ENCODE results near the gene SULT1A1. TPM values are rescaled to one million over a fixed set of nuclear protein-coding genes. Genes with fewer than 3 reads are reported as not detected.
A peak's percentile ranks its signal among the peaks of the same experiment; 100 is the strongest.

The SULT1A1 gene
- total and polyA plus RNA-seq, 2 of the 13 experiments (the other 11 are each of a cell fraction or from before 2014, with no cell fraction given), result 114 to 147 TPM

GRCh38 chr16:28609631-28610594 is at the start of gene SULT1A1 (continued):
- peak; percentile 89 for TF ChIP-seq ZNF607 (CRISPR knock-in tag; IDR thresholded peaks at IDR 0.05; ENCODE audit: borderline replicate concordance)
- no peak for TF ChIP-seq HIVEP1 (CRISPR knock-in tag; IDR thresholded peaks at IDR 0.05)
- peak; percentile 90; the same call in 1 of the 2 replicates for TF ChIP-seq ZNF337 (CRISPR knock-in tag; IDR thresholded peaks at IDR 0.05; ENCODE audit: borderline replicate concordance, low read depth)
- TF ChIP-seq KDM5A (IDR thresholded peaks at IDR 0.05; ENCODE audit: borderline replicate concordance, low read length), result no peak
- TF ChIP-seq ZNF784 (CRISPR knock-in tag; IDR thresholded peaks at IDR 0.05; ENCODE audit: borderline replicate concordance), result peak; percentile 92
- TF ChIP-seq NR2F6 (IDR thresholded peaks at IDR 0.05), result peak; percentile 62
- peak; percentile 73 for TF ChIP-seq NR2F6 (CRISPR knock-in tag; IDR thresholded peaks at IDR 0.05)
- no peak for TF ChIP-seq ZNF530 (CRISPR knock-in tag; IDR thresholded peaks at IDR 0.05; ENCODE audit: low read depth)
- TF ChIP-seq GFI1 (CRISPR knock-in tag; IDR thresholded peaks at IDR 0.05; ENCODE audit: borderline replicate concordance), result peak; percentile 63; the same call in 1 of the 2 replicates
- no peak for TF ChIP-seq HNRNPK (IDR thresholded peaks at IDR 0.05; ENCODE audit: low read depth, low read length, poor library complexity, severe bottlenecking)
- no peak for TF ChIP-seq ZNF841 (CRISPR knock-in tag; IDR thresholded peaks at IDR 0.05; ENCODE audit: borderline replicate concordance)
- TF ChIP-seq PAF1 (CRISPR knock-in tag; IDR thresholded peaks at IDR 0.05), result no peak
- TF ChIP-seq HMG20B (CRISPR knock-in tag; conservative IDR thresholded peaks at IDR 0.05), result no peak
- TF ChIP-seq ZNF142 (CRISPR knock-in tag; IDR thresholded peaks at IDR 0.05), result no peak
- no peak for TF ChIP-seq ATM (IDR thresholded peaks at IDR 0.05; ENCODE audit: borderline replicate concordance)
- TF ChIP-seq ZBTB7A (CRISPR knock-in tag; IDR thresholded peaks at IDR 0.05), result peak; percentile 79; the same call in 1 of the 2 replicates
- 0 out of 2 replicates have a peak, but pooled peaks have one; percentile 66 for TF ChIP-seq ZNF33A (CRISPR knock-in tag; IDR thresholded peaks at IDR 0.05; ENCODE audit: borderline replicate concordance)
- TF ChIP-seq PLRG1 (conservative IDR thresholded peaks at IDR 0.05), result no peak
- TF ChIP-seq E2F2 (CRISPR knock-in tag; IDR thresholded peaks at IDR 0.05; ENCODE audit: borderline replicate concordance), result no peak
- peak; percentile 65 for TF ChIP-seq HDAC2 (CRISPR knock-in tag; IDR thresholded peaks at IDR 0.05)
- TF ChIP-seq ZNF674 (CRISPR knock-in tag; IDR thresholded peaks at IDR 0.05; ENCODE audit: low read depth), result 0 out of 2 replicates have a peak, but pooled peaks have one; percentile 49
